ENCODE results near the gene RSU1.

The RSU1 gene

DNA sequence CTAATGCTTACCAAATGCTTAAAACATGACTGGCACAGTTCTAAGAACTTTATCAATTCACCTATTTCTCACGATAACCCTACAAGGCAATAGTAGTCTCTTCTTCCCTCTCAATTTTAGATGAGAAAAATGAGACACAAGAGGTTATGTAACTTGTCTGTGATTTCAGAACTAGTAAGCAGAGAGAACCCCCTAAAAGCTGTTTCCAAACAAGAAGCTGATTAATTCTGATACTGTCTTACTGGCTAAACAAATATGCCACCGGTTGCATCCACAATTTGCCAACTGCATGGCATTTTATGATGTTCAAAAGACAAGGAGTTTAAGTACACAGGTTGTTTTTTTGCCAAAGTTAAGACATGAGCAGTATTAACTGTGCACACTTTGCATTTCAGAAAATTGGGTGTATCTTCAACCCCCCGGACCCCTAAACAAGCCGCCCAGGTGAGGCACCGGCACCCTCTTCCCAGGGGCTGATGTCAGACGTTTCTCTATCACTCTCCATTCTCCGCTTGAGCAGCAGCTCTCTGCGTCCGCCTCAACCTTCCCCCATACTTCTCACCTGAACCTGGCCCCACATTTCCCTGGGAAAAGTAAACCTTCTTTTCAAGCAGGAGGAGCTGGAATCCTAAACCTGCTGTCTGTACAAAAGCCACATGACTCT, 21.7 kb downstream of the RSU1 start:
- Histone ChIP-seq H3K4me3 (ENCODE audit: low read length) (no peak overlapping the region), H3K36me3 (ENCODE audit: control insufficient read depth, insufficient read depth, low read length) (no peaks in the 10 kb centered on the region), H3K27me3 (ENCODE audit: control insufficient read depth, insufficient read depth, low read length) (no peaks in the 10 kb centered on the region)

DNA sequence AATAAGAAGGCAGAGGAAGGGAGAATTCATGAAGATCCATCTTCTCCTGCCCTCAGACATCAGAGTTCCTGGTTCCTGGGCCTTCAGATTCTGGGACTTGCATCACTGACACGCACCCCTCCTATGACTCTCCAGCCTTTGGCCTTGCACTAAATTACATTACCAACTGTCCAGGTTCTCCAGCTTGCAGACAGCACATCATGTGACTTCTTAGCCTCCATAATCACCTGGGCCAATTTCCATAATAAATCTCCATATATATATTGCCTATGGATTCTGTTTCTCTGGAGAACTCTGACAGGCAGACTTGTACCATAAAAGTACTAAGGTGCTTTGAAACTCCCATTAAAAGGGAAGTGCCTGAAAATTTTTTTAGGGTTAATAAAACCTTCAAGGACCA, 23.2 kb downstream of the RSU1 start:
- H3K4me3 ChIP-seq (ENCODE audit: low read length): no peak overlapping the region

More for the DNA sequence above, 21.7 kb downstream of the RSU1 start:
- Histone ChIP-seq H3K27ac (ENCODE audit: low read depth, low read length) (no peak overlapping the region), H3K4me1 (ENCODE audit: control insufficient read depth, insufficient read depth, low read length) (no peaks in the 10 kb centered on the region), H3K9ac (ENCODE audit: low read length) (no peak overlapping the region)

DNA sequence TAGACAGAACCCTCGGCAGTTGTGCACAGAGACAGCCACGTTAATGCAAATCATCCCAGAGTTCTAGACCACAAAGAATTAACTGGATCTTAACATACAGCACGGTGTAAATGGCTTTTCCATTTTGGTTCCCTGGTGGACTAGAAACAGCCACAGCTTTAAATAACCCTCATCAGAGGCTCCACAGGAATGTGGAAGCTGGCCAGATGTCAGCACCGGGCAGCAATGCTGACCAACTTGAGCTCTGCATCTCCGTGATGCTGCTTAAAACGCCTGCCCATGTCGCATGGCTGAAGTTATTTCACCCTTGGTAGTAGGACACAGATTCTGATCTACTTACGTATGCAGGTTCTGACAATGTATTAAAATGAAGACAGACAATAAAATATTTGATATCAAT, 24.5 kb downstream of the RSU1 start:
- Histone ChIP-seq H3K27me3 (ENCODE audit: control insufficient read depth, insufficient read depth, low read length) (no peaks in the 10 kb centered on the region), H3K36me3 (ENCODE audit: control insufficient read depth, insufficient read depth, low read length) (no peaks in the 10 kb centered on the region), H3K4me3 (ENCODE audit: low read length) (no peak overlapping the region), H3K9ac (ENCODE audit: low read length) (no peak overlapping the region), H3K4me1 (ENCODE audit: control insufficient read depth, insufficient read depth, low read length) (no peaks in the 10 kb centered on the region), H3K27ac (ENCODE audit: low read depth, low read length) (no peak overlapping the region)

More for the DNA sequence above, 23.2 kb downstream of the RSU1 start:
- H3K4me1 ChIP-seq (ENCODE audit: control insufficient read depth, insufficient read depth, low read length): no peaks in the 10 kb centered on the region
- H3K9ac ChIP-seq (ENCODE audit: low read length): no peak overlapping the region
- no peaks in the 10 kb centered on the region for H3K27me3 ChIP-seq (ENCODE audit: control insufficient read depth, insufficient read depth, low read length)
- H3K27ac ChIP-seq (ENCODE audit: low read depth, low read length): no peak overlapping the region
- H3K36me3 ChIP-seq (ENCODE audit: control insufficient read depth, insufficient read depth, low read length): no peaks in the 10 kb centered on the region

DNA sequence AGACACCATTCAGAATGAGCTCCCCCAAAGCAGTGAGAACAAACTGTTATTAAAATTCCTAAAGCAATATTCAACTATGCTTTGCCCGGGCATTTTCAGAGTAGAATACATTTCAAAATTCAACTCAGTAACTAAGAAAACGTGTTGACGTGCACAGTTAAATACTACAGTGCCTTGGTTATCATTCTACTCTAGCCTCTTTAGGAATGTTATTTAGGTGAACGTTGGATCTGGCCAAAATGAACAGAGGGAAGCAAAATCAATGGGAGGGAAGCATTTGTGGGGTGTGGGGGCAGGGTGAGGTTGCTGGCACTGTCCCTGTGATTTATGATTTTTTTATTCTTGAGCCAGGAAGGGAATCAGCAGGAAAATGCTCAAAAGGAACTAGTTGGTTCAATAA, 27.5 kb downstream of the RSU1 start:
- Histone ChIP-seq H3K27me3 (ENCODE audit: control insufficient read depth, insufficient read depth, low read length) (no peaks in the 10 kb centered on the region), H3K9ac (ENCODE audit: low read length) (no peak overlapping the region), H3K27ac (ENCODE audit: low read depth, low read length) (no peak overlapping the region), H3K4me3 (ENCODE audit: low read length) (no peak overlapping the region), H3K4me1 (ENCODE audit: control insufficient read depth, insufficient read depth, low read length) (no peaks in the 10 kb centered on the region), H3K36me3 (ENCODE audit: control insufficient read depth, insufficient read depth, low read length) (no peaks in the 10 kb centered on the region)

DNA sequence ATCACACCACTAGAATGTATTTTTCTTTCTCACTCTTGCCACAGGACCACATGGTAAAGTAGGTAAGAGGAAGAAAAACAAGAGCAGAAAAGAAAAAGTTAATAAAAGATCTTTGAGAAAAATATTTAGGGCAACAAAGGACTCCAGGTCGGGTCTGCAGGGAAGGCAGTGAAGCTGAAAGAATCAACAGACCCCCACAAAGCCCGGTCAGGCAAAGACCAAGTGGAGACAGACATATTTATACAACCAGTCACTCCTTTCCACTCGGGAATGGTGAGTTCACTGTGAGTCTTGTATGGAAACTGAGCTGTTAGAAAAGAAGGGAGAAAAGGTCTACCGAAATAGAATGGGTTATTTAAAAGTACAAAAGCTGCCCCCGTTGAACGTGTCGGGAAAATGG, 28.0 kb downstream of the RSU1 start:
- Histone ChIP-seq H3K27me3 (ENCODE audit: control insufficient read depth, insufficient read depth, low read length) (no peaks in the 10 kb centered on the region), H3K36me3 (ENCODE audit: control insufficient read depth, insufficient read depth, low read length) (no peaks in the 10 kb centered on the region), H3K27ac (ENCODE audit: low read depth, low read length) (no peak overlapping the region), H3K4me1 (ENCODE audit: control insufficient read depth, insufficient read depth, low read length) (no peaks in the 10 kb centered on the region), H3K9ac (ENCODE audit: low read length) (no peak overlapping the region), H3K4me3 (ENCODE audit: low read length) (no peak overlapping the region)

DNA sequence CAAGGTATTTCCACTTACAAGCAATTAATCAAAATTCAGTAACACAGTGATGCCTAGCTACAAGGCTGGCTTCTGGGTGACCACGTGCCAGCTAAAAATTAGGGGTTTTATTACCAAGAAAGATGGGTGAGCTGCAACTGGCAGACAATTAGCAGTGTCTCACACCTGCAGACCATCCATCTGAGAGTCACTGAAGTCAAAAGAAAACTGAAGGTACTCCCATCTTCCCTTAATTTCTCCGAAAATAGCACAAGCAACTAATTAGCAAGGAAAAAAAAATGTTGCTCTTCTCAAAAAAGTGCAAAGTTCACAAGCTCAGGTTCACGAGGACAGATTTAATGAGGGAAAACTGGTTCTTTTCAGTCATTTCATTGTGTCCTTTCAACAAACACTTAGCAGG, 28.4 kb downstream of the RSU1 start:
- H3K36me3 ChIP-seq (ENCODE audit: control insufficient read depth, insufficient read depth, low read length): no peaks in the 10 kb centered on the region
- H3K27me3 ChIP-seq (ENCODE audit: control insufficient read depth, insufficient read depth, low read length): no peaks in the 10 kb centered on the region
- no peak overlapping the region for H3K27ac ChIP-seq (ENCODE audit: low read depth, low read length)
- H3K4me3 ChIP-seq (ENCODE audit: low read length): no peak overlapping the region
- no peak overlapping the region for H3K9ac ChIP-seq (ENCODE audit: low read length)
- no peaks in the 10 kb centered on the region for H3K4me1 ChIP-seq (ENCODE audit: control insufficient read depth, insufficient read depth, low read length)

DNA sequence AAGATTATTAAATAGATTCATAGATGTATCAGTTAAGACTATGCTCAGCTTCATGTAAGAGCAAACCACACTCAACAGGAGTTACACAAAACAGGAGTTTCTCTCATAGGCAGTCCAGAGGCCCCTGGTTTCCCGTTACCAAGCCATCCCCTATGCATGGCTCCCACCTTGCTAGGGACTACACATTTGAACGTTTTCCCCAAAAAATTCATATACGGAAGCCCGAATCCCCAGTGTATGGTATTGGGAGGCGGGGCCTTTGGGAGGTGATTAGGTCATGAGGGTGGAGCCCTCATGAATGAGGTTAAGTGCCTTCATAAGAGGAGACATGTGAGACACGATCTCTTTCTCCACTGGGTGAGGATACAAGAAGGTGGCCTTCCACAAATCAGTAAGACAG, 29.1 kb downstream of the RSU1 start:
- Histone ChIP-seq H3K36me3 (ENCODE audit: control insufficient read depth, insufficient read depth, low read length) (no peaks in the 10 kb centered on the region), H3K4me3 (ENCODE audit: low read length) (no peak overlapping the region), H3K4me1 (ENCODE audit: control insufficient read depth, insufficient read depth, low read length) (no peaks in the 10 kb centered on the region), H3K27me3 (ENCODE audit: control insufficient read depth, insufficient read depth, low read length) (no peaks in the 10 kb centered on the region), H3K27ac (ENCODE audit: low read depth, low read length) (no peak overlapping the region), H3K9ac (ENCODE audit: low read length) (no peak overlapping the region)

DNA sequence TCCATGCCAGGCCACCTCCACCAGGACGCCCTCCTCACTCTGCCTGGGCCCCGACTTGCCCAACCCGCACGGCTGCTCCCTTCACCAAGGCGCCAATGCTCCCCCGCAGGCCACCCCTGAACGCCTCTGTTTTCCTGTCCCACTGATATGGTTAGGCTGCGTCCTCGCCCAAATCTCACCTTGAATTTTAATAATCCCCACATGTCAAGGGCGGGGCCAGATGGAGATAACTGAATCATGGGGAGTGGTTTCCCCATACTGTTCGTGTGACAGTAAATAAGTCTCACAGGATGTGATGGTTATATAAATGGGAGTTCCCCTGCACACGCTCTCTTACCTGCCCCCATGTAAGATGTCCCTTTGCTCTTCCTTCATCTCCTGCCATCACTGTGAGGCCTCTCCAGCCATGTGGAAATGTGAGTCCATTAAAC, 29.8 kb downstream of the RSU1 start:
- no peaks in the 10 kb centered on the region for H3K27me3 ChIP-seq (ENCODE audit: control insufficient read depth, insufficient read depth, low read length)
- no peak overlapping the region for H3K27ac ChIP-seq (ENCODE audit: low read depth, low read length)
- no peaks in the 10 kb centered on the region for H3K36me3 ChIP-seq (ENCODE audit: control insufficient read depth, insufficient read depth, low read length)
- no peak overlapping the region for H3K4me3 ChIP-seq (ENCODE audit: low read length)
- no peaks in the 10 kb centered on the region for H3K4me1 ChIP-seq (ENCODE audit: control insufficient read depth, insufficient read depth, low read length)
- H3K9ac ChIP-seq (ENCODE audit: low read length): no peak overlapping the region

DNA sequence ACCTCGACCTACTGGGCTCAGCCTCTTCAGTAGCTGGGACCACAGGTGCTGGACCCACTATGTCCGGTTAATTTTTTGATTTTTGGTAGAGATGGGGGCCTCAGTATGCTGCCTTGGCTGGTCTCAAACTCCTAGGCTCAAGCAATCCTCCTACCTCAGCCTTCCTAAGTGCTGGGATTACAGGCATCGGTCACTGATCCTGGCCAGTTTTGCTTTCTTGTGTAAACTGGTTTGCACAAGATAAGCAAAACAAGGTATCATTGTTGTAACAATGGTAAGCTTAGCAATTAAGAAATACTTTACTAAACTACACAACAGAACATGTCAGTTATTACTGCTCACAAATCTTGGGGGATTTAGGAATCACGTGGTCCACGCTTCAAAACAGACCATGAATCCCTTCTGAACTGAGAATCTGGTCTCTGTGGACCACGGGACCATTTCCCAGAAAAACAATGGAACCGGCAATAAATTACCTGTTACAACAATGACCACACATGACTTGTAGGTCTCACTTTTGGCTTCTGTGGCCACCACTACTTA, 36.8 kb downstream of the RSU1 start:
- Histone ChIP-seq H3K4me1 (ENCODE audit: control insufficient read depth, insufficient read depth, low read length) (no peaks in the 10 kb centered on the region), H3K9ac (ENCODE audit: low read length) (no peak overlapping the region), H3K36me3 (ENCODE audit: control insufficient read depth, insufficient read depth, low read length) (peaks cover 2% of the 10 kb centered on the region), H3K27ac (ENCODE audit: low read depth, low read length) (no peak overlapping the region), H3K4me3 (ENCODE audit: low read length) (no peak overlapping the region), H3K27me3 (ENCODE audit: control insufficient read depth, insufficient read depth, low read length) (no peaks in the 10 kb centered on the region)

DNA sequence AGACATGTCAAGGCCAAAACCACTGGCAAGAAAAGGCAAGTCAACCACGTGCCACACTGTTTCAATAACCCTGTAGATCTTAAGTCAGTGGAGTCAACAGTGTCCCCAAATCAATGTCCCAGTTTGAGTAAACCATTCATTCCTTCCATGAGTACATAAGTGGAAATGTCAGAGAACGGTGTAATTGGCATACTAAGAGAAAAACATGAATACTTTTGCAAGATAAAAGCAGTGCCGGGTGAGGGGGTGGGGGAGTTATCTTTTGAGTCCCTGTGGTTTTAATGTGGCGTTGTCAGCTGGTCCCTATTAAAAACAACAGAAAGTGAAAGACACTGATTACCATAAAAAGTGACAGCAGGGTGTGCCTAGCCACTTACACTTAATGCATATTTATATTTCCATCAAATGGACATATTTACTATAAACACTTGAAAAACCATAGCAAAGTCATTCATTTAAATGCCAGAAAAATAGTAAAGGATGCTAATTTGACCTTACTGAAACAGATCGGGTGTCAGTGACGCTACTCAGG, 37.8 kb downstream of the RSU1 start:
- no peaks in the 10 kb centered on the region for H3K4me1 ChIP-seq (ENCODE audit: control insufficient read depth, insufficient read depth, low read length)
- H3K36me3 ChIP-seq (ENCODE audit: control insufficient read depth, insufficient read depth, low read length): peaks cover 2% of the 10 kb centered on the region
- no peak overlapping the region for H3K4me3 ChIP-seq (ENCODE audit: low read length)
- no peaks in the 10 kb centered on the region for H3K27me3 ChIP-seq (ENCODE audit: control insufficient read depth, insufficient read depth, low read length)
- H3K9ac ChIP-seq (ENCODE audit: low read length): no peak overlapping the region
- no peak overlapping the region for H3K27ac ChIP-seq (ENCODE audit: low read depth, low read length)

DNA sequence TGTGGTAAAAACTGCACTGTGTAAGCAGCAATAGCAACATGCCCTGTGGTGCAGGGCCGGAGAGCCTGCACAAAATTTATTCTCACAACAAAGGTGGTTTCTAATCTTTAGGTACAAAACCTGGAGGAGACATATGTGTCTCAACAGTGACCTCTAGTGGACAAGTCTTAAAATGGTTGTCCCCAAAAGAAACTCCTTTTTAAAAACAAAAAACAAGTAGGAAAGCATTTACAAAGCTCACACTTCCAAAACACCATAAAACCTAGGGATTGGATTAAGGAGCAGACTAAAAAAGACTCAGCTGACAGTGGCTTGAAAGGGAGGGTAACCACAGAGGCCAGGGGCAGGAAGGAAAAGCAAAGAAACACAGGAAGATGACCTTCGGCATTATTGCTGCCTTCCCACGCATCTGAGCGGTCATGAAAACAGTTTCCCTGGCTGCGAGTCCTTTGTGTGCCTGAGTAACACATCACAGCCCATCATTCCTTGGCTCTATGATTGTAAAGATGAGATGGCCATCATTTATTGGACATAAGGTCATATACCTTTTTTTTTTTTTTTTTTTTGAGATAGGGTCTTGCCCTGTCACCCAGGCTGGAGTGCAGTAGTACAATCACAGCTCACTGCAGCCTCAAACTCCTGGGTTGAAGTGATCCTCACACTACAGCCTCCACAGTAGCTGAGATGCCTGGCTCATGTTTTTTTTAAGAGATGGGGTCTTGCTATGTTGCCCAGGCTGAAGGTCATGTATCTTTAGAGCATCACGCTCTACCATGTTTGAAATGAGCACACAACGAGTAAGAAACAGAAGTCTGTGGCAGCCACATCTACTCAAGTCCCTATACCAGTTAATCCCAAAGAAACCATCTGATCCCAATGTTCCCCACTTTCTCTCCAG, 39.5 kb downstream of the RSU1 start:
- no peak overlapping the region for H3K4me3 ChIP-seq (ENCODE audit: low read length)

DNA sequence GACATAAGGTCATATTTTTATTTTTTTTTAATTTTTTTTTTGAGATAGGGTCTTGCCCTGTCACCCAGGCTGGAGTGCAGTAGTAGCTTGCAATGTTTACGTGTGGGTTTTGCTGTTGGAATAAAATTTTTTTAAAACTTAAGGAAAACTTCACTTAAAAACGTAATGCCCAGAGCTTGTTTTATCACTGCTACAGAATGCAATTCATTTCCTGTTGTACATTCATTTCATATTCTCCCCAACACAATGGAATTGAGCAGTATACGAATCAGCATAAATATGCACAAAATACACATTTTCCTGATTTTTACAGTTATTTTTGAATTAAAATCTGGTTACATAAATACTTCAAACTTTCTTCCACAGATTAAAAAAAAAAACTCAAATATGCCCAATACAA, 40.3 kb downstream of the RSU1 start:
- no peak overlapping the region for H3K4me3 ChIP-seq (ENCODE audit: low read length)
- peaks cover 2% of the 10 kb centered on the region for H3K36me3 ChIP-seq (ENCODE audit: control insufficient read depth, insufficient read depth, low read length)
- no peaks in the 10 kb centered on the region for H3K4me1 ChIP-seq (ENCODE audit: control insufficient read depth, insufficient read depth, low read length)
- no peak overlapping the region for H3K27ac ChIP-seq (ENCODE audit: low read depth, low read length)
- no peak overlapping the region for H3K9ac ChIP-seq (ENCODE audit: low read length)
- no peaks in the 10 kb centered on the region for H3K27me3 ChIP-seq (ENCODE audit: control insufficient read depth, insufficient read depth, low read length)

More for the DNA sequence above, 39.5 kb downstream of the RSU1 start:
- H3K9ac ChIP-seq (ENCODE audit: low read length): no peak overlapping the region
- H3K4me1 ChIP-seq (ENCODE audit: control insufficient read depth, insufficient read depth, low read length): no peaks in the 10 kb centered on the region
- no peaks in the 10 kb centered on the region for H3K27me3 ChIP-seq (ENCODE audit: control insufficient read depth, insufficient read depth, low read length)
- H3K36me3 ChIP-seq (ENCODE audit: control insufficient read depth, insufficient read depth, low read length): peaks cover 2% of the 10 kb centered on the region
- H3K27ac ChIP-seq (ENCODE audit: low read depth, low read length): no peak overlapping the region

Measured in rectal smooth muscle tissue (tissue), 1 donor.